GM12891 (cell line): ENCODE measurements around the gene CCZ1. TPM values are rescaled to one million over a fixed set of nuclear protein-coding genes. Genes with fewer than 3 reads are reported as not detected.
"Not testable (repeated sequence)": the region's sequence is repeated elsewhere in the genome, so short reads cannot be mapped to it uniquely, and the experiment has no call there.

Experiments
- DNase-seq: peaks from one replicate; pipeline ENCODE4 v3.0.0; 2011; ENCODE audit warnings: low spot score; ENCODE audit not compliant: insufficient read length
- FAIRE-seq: peaks from 2 replicates; lab custom pipeline; 2011; peaks lifted over from hg19 to GRCh38; lab: Jason Lieb, UNC
- PAX5 ChIP-seq: IDR thresholded peaks from 2 replicates; pipeline ENCODE4 v1.6.1; 2011; ENCODE audit warnings: low read length, moderate library complexity, mild to moderate bottlenecking; ENCODE audit not compliant: insufficient read depth, severe bottlenecking
- POLR2A ChIP-seq: IDR thresholded peaks from 2 replicates; pipeline ENCODE4 v1.6.1; 2011; ENCODE audit warnings: low read depth, low read length, control low read depth
- POLR2AphosphoS5 ChIP-seq: IDR thresholded peaks from 2 replicates; pipeline ENCODE4 v1.6.1; 2011; ENCODE audit warnings: low read depth, low read length, control low read depth
- POU2F2 ChIP-seq: IDR thresholded peaks from 2 replicates; pipeline ENCODE4 v1.6.1; 2011; ENCODE audit warnings: low read depth, mild to moderate bottlenecking, control low read depth, low read length, moderate library complexity
- SPI1 ChIP-seq: IDR thresholded peaks from 2 replicates; pipeline ENCODE4 v1.6.1; 2011; ENCODE audit warnings: low read depth, low read length, control low read depth
- TAF1 ChIP-seq: IDR thresholded peaks from 2 replicates; pipeline ENCODE4 v1.6.1; 2011; ENCODE audit warnings: low read depth, low read length, control low read depth
- polyA plus RNA-seq: library from polyadenylated mRNA; unstranded; fragments of >200 nt; gene quantifications from one replicate; pipeline ENCODE4 v1.2.1, GENCODE V29; 2012; ENCODE audit warnings: low read depth, missing spikeins, inconsistent platforms; ENCODE audit not compliant: missing spikeins

CCZ1 gene
- polyA plus RNA-seq: 41.2 TPM

- peak; percentile 49 for DNase-seq
- FAIRE-seq: peak; percentile 87
Observed at GRCh38 chr7:5898480-5899224, at the start of gene CCZ1. Gene CCZ1, plus strand, starts transcription at chr7:5898733. Its CDS starts 67 bp downstream, at chr7:5898800.

- FAIRE-seq (no peak), DNase-seq (no peak)
- no peak for TF ChIP-seq POLR2AphosphoS5
- no peak for TF ChIP-seq POU2F2
- no peak for TF ChIP-seq TAF1
Observed at GRCh38 chr7:5850944-5851343, 47.6 kb upstream of the CCZ1 start.

- no peak for TF ChIP-seq TAF1
- no peak for TF ChIP-seq POLR2A
- no peak for TF ChIP-seq POLR2AphosphoS5
- TF ChIP-seq PAX5: no peak
- TF ChIP-seq SPI1: no peak
- TF ChIP-seq POU2F2: no peak
- FAIRE-seq (no peak), DNase-seq (no peak)
Observed at GRCh38 chr7:5854738-5855137, 43.8 kb upstream of the CCZ1 start.

DNA sequence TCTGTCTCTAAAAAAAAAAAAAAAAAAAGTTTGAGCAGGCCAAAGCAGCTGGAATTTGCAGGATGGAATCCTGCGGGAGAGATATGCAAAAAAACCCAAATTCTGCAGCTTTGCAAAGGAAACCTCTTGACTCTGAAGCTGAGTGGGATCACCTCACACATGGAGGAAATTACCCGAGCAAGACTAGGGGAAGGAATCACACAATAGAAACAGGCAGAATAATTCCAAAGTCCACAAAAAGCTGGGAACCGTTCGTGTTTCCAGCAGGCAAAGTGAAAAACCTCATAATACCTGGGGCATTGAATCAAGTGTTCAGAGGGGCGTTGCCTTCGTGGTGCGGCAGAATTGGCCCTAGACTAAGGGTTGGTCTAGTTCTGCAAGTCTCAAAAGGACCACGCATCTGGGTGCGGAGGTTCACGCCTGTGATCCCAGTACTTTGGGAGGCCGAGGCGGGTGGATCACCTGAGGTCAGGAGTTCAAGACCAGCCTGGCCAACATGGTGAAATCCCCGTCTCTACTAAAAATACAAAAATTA is 41.4 kb upstream of the CCZ1 start:
- not testable (repeated sequence) for DNase-seq, FAIRE-seq

GRCh38 chr7:5858494-5858893 is 40.0 kb upstream of the CCZ1 start:
- not testable (repeated sequence) for DNase-seq, FAIRE-seq

DNA sequence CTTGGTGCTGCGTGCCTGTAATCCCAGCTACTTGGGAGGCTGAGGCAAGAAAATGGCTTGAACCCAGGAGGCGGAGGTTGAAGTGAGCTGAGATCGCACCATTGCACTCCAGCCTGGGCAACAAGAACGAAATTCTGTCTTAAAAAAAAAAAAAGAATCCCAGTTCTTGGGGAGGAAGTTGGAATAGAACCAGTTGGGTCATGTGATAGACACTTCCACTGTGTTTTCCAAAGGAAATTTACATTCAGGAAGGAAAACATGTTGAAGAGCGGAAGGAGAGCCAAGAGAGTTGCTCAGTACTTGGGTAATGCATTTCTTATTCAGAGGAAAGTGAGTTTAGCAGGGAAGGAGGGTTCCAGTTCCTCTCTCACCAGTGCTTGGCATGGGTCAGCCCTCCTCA is 37.3 kb upstream of the CCZ1 start:
- FAIRE-seq, DNase-seq: not testable (repeated sequence)

DNA sequence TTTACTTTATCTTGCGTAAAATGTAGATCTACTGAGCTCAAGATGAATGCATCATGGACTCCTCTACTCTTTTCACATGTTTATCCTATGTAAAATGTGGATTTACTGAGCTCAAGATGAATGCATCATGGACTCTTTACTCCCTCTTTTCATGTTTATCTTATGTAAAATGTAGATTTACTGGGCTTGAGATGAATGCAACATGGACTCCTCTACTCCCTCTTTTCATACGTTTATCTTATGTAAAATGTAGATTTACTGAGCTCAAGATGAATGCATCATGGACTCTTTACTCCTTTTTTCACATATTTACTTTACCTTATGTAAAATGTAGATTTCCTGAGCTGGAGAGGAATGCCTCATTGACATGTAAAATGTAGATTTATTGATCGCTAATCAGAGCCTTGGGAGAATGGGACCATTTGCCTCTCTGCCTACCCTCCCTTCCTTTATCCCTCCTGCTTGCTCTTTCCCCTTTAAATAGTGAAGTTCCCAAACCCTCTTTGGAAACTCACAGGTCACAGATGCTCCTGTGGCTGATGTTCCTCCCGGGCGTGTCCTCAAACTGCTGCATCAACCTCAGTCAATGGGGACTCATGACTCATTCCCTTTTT is 35.7 kb upstream of the CCZ1 start:
- DNase-seq, FAIRE-seq: not testable (repeated sequence)

GRCh38 chr7:5865279-5865931 is 33.1 kb upstream of the CCZ1 start:
- TF ChIP-seq SPI1: peak; percentile 16; the same call in 1 of the 2 replicates
- DNase-seq: not testable (repeated sequence)

GRCh38 chr7:5867060-5867459 is 31.5 kb upstream of the CCZ1 start:
- DNase-seq: no peak
- no peak for FAIRE-seq
- TF ChIP-seq POLR2AphosphoS5: no peak
- TF ChIP-seq POU2F2: no peak
- TF ChIP-seq SPI1: no peak
- no peak for TF ChIP-seq POLR2A
- TF ChIP-seq TAF1: no peak
- no peak for TF ChIP-seq PAX5

More at GRCh38 chr7:5865279-5865931, 33.1 kb upstream of the CCZ1 start:
- FAIRE-seq: not testable (repeated sequence)

DNA sequence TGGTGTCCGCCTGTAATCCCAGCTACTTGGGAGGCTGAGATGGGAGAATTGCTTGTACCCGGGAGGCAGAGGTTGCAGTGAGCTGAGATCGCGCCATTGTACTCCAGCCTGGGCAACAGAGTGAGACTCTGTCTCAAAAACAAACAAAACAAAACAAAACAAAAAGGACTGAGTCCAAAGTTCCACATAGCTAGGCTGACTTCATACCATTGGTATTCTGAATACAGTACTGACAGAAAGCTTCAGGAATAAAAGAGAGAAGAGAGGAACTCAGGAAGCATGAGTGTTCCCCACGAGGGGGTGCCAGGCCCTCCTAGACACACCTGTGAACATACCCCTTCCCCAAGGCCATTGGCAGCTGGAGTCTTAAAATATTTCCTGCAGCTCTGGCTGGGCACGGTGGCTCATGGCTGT is 29.6 kb upstream of the CCZ1 start:
- FAIRE-seq, DNase-seq: not testable (repeated sequence)

DNA sequence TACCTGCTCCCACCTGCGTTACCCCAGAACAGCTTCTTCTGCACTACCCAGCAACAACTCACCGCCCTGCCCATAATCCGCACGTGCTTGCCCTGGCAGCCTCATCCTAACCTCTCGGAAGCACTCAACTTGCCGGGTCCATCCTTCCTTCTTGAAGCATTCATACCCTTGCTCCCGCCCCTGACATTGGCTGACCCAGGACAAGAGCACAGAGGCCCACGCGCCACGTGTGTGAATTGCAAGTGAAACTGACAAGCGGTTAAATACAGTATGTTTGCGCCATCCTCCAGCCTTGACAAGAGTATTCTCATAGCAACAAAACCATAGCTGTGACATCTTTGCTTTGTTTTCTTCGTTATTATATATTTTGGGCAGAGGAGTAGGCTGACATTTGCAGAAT is 28.8 kb upstream of the CCZ1 start:
- no peak for TF ChIP-seq POU2F2
- no peak for TF ChIP-seq SPI1
- no peak for TF ChIP-seq TAF1
- no peak for TF ChIP-seq POLR2AphosphoS5
- TF ChIP-seq PAX5: no peak
- no peak for DNase-seq
- no peak for FAIRE-seq

DNA sequence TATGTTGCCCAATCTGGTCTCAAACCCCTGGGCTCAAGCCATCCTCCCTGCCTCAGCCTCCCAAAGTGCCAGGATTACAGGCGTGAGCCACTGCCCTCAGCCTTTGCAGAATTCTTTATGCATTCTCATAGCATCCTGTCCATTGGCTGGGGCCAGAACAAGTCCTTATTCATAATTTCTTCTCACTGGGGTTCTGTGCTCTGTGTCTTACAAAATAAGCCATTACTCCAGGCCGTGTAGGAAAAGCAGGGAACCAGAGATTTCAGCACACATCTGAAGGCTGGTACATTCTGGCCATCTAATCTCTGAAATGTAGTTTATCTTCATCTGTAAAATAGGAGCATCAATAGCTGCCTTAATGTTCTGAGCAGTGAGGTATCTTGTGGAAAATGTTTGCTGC is 28.2 kb upstream of the CCZ1 start:
- TF ChIP-seq POU2F2 (no peak), POLR2AphosphoS5 (no peak), TAF1 (no peak), POLR2A (no peak), PAX5 (no peak), SPI1 (no peak)
- no peak for FAIRE-seq
- DNase-seq: no peak
